Tibial nerve (tissue), 4 donors: ENCODE results near the gene PLEKHJ1. TPM values are rescaled to one million over a fixed set of nuclear protein-coding genes. Genes with fewer than 3 reads are reported as not detected.
A peak's percentile ranks its signal among the peaks of the same experiment; 100 is the strongest.

Experiments used
- DNase-seq, 2 donors: peaks; one replicate each; pipeline ENCODE4 v3.0.0-alpha.2; 2019; ENCODE audit warnings: low spot score in 2 of 2
- H3K27ac ChIP-seq, 4 donors: fragments of 200-600 bp; sonication (generic) in 3 of 4; one replicate each; pipeline ENCODE4 v1.5.1; 2017 to 2019; ENCODE audit warnings: mild to moderate bottlenecking in 1 of 4
- H3K27me3 ChIP-seq, 2 donors: fragments of 200-600 bp; sonication (generic) in 1 of 2; one replicate each; pipeline versions ENCODE4 v1.5.1 to v1.6.0; 2017 to 2019
- H3K36me3 ChIP-seq, 3 donors: fragments of 200-600 bp; sonication (generic); one replicate each; pipeline ENCODE4 v1.5.1; 2018 to 2019
- H3K4me1 ChIP-seq, 4 donors: fragments of 200-600 bp; sonication (generic) in 3 of 4; one replicate each; pipeline ENCODE4 v1.5.1; 2017 to 2019
- H3K4me3 ChIP-seq, 4 donors: fragments of 200-600 bp; sonication (generic) in 3 of 4; one replicate each; pipeline ENCODE4 v1.5.1; 2017 to 2019; ENCODE audit warnings: mild to moderate bottlenecking in 1 of 4, moderate library complexity in 1 of 4
- H3K9me3 ChIP-seq, 4 donors: fragments of 200-600 bp; sonication (generic) in 3 of 4; one replicate each; pipeline ENCODE4 v1.5.1; 2017 to 2019
- EP300 ChIP-seq, 2 donors: sonication (generic); formaldehyde crosslinking; IDR thresholded peaks; one replicate each; pipeline ENCODE4 v1.6.1; 2017; ENCODE audit warnings: antibody characterized with exemption in 2 of 2, mild to moderate bottlenecking in 1 of 2
- POLR2A ChIP-seq, 2 donors: fragments of 450-650 bp; IDR thresholded peaks; one replicate each; pipeline ENCODE4 v1.6.1; 2017; ENCODE audit warnings: antibody characterized with exemption in 2 of 2, mild to moderate bottlenecking in 2 of 2, moderate library complexity in 2 of 2
- WGBS, 2 donors: methylation state at CpG; one replicate each; pipeline ENCODE4 v1.1.5; 2018; 5-methylcytosine and 5-hydroxymethylcytosine counted together
- total RNA-seq, 4 donors: library from RNA; depleted of rRNA; stranded (reverse); fragments of >200 nt; gene quantifications; one replicate each; pipeline ENCODE4 v1.1.0, GENCODE V29; 2016
- TF ChIP-seq, protein P1 (sequence below), 5 experiments: fragments of 200-600 bp in 3 of 5; fragments of 450-650 bp in 2 of 5; sonication (generic) in 3 of 5; IDR thresholded peaks; one replicate each; pipeline ENCODE4 v1.5.1; 2016 to 2019; ENCODE audit warnings: antibody characterized with exemption in 5 of 5, mild to moderate bottlenecking in 3 of 5, moderate library complexity in 2 of 5

The PLEKHJ1 gene
- total RNA-seq, 4 donors from 2014 or later = 37.3 to 67.5 (median 51.2) TPM

DNA sequence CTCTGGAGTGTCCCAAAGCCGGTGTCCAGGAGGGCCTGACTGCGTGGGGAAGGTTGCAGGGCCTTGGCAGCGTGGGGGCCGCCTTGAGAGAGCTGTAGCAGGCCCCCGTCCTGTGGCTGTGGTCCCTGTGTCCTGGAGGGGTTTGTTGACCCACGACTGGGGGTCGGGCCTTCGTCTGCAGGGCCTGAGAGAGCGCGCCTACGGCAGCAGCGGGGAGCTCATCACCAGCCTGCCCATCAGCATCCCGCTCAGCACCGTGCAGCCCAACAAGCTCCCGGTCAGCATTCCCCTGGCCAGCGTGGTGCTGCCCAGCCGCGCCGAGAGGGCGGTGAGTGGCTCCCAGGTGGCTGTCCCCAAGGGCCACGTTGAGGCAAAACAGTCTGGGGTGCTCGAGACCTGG, 18.5 kb downstream of the PLEKHJ1 start:
- TF ChIP-seq, protein P1, sequence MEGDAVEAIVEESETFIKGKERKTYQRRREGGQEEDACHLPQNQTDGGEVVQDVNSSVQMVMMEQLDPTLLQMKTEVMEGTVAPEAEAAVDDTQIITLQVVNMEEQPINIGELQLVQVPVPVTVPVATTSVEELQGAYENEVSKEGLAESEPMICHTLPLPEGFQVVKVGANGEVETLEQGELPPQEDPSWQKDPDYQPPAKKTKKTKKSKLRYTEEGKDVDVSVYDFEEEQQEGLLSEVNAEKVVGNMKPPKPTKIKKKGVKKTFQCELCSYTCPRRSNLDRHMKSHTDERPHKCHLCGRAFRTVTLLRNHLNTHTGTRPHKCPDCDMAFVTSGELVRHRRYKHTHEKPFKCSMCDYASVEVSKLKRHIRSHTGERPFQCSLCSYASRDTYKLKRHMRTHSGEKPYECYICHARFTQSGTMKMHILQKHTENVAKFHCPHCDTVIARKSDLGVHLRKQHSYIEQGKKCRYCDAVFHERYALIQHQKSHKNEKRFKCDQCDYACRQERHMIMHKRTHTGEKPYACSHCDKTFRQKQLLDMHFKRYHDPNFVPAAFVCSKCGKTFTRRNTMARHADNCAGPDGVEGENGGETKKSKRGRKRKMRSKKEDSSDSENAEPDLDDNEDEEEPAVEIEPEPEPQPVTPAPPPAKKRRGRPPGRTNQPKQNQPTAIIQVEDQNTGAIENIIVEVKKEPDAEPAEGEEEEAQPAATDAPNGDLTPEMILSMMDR (IDR thresholded peaks at IDR 0.05) = no peak
- TF ChIP-seq EP300 (IDR thresholded peaks at IDR 0.05) (no peak), POLR2A (IDR thresholded peaks at IDR 0.05) (no peak)
- Histone ChIP-seq H3K4me1 (peaks cover 0 to 28% (median 19%) of the 10 kb centered on the region in 4 donors), H3K36me3 (peaks cover 6 to 88% (median 12%) of the 10 kb centered on the region in 3 donors), H3K9me3 (no peaks in the 10 kb centered on the region), H3K27me3 (no peaks in the 10 kb centered on the region), H3K27ac (no peak overlapping the region), H3K4me3 (no peak overlapping the region)
- 95 to 97% methylated on average over 15 to 21 of the region's 22 CpGs for WGBS, 2 donors
- DNase-seq = no peak

DNA sequence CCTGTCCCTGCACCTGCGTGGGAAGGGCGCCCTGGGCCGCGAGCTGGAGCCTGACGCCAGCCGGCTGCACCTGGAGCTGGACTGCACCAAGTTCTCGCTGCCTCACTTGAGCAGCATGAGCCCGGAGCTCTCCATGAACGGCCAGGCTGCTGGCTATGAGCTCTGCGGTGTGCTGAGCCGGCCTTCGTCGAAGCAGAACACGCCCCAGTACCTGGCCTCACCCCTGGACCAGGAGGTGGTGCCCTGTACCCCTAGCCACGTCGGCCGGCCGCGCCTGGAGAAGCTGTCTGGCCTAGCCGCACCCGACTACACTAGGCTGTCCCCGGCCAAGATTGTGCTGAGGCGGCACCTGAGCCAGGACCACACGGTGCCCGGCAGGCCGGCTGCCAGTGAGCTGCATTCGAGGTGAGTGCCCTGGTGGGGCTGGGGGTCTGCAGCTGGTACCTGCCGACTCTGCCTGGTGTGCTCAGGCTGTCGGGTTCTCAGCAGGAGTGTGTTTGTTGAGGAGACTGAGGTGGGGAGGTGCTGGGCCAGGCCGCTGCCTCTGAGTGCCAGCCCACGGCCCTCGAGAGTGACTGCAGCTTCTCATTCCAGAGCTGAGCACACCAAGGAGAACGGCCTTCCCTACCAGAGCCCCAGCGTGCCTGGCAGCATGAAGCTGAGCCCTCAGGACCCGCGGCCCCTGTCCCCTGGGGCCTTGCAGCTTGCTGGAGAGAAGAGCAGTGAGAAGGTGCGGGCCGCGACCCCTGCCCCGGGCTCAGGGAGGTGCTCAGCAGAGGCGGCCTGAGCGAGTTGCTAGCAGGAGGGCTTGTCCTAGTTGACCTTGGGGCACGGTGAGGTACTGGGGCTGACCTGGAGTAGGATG, 19.5 kb downstream of the PLEKHJ1 start:
- Histone ChIP-seq H3K4me1 (peaks cover 0 to 21% (median 14%) of the 10 kb centered on the region in 4 donors), H3K4me3 (no peak overlapping the region), H3K27ac (no peak overlapping the region), H3K27me3 (no peaks in the 10 kb centered on the region), H3K9me3 (no peaks in the 10 kb centered on the region), H3K36me3 (peaks cover 6 to 89% (median 12%) of the 10 kb centered on the region in 3 donors)
- TF ChIP-seq, protein P1 (IDR thresholded peaks at IDR 0.05) = no peak
- TF ChIP-seq POLR2A (IDR thresholded peaks at IDR 0.05) (no peak), EP300 (IDR thresholded peaks at IDR 0.05) (no peak)
- WGBS, 2 donors = 91 to 94% methylated on average over 21 to 26 of the region's 43 CpGs
- no peak for DNase-seq

DNA sequence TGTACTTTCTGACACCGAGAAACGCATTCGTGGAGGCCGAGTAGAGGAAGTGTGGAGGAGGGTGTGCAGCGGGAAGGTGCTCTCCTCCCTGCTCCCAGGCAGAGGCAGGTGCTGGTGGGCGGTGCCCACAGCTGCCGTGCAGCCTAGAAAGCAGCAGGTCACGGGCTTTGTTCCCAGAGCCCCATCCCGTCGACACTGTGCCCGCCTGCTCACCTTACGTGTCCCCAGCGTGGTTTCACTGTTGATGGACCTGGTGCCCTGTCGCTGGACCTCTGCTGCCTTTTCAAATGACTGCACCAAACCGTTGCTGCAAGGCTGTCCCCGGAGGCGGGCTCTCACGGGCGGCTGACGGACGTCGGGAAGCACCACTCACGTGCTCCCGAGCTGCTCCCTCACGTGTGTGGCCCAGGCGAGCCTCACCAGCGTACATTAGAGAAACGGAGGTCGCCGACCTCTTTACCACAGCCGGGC, 20.8 kb downstream of the PLEKHJ1 start:
- Histone ChIP-seq H3K27me3 (no peaks in the 10 kb centered on the region), H3K4me1 (peaks cover 0 to 8% (median 2%) of the 10 kb centered on the region in 4 donors), H3K36me3 (peaks cover 6 to 99% (median 25%) of the 10 kb centered on the region in 3 donors), H3K4me3 (no peak overlapping the region), H3K9me3 (no peaks in the 10 kb centered on the region), H3K27ac (no peak overlapping the region)
- DNase-seq = no peak
- 66 to 80% methylated on average over 31 of the region's 31 CpGs for WGBS, 2 donors
- TF ChIP-seq POLR2A (IDR thresholded peaks at IDR 0.05) (no peak), EP300 (IDR thresholded peaks at IDR 0.05) (no peak)
- TF ChIP-seq, protein P1 (IDR thresholded peaks at IDR 0.05) = no peak

DNA sequence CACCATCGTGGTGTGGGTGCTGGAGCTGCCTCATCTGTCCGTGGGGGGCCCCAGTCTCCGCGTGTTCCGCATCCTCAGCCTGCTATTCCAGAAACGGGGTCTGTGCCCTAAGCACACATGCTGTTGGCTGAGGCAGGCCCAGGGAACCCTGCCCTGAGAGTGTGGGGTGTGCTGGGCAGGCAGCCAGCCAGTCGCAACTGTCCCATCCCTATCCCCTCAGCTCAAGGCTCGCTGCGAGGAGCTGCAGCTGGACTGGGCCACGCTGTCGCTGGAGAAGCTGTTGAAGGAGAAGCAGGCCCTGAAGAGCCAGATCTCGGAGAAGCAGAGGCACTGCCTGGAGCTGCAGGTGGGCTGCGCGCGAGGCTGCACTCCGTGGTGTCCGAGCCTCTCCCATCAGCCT, 21.9 kb downstream of the PLEKHJ1 start:
- DNase-seq = no peak
- no peaks in the 10 kb centered on the region for H3K4me1 ChIP-seq
- no peak for TF ChIP-seq EP300 (IDR thresholded peaks at IDR 0.05)
- no peak overlapping the region for H3K27ac ChIP-seq
- no peak overlapping the region for H3K4me3 ChIP-seq
- H3K36me3 ChIP-seq = peaks cover 6 to 99% (median 25%) of the 10 kb centered on the region in 3 donors
- no peaks in the 10 kb centered on the region for H3K27me3 ChIP-seq
- 92 to 93% methylated on average over 17 of the region's 17 CpGs for WGBS, 2 donors
- no peaks in the 10 kb centered on the region for H3K9me3 ChIP-seq

DNA sequence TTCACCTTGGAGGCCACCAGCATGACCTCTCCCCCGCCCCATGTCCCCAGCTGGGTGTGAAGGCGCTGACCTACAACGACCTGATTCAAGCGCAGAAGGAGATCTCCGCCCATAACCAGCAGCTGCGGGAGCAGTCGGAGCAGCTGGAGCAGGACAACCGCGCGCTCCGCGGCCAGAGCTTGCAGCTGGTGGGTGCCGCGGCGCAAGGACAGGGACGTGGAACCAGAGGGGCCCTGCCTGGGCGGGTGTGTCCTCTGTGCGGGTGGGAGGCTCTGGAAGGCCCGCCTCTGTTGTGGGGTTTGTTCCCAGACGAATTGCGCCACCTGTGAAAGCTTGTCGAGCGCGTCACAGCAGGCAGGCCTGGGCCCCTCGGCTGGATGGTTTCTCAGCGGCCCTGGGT, 22.3 kb downstream of the PLEKHJ1 start:
- Histone ChIP-seq H3K36me3 (peaks cover 6 to 98% (median 25%) of the 10 kb centered on the region in 3 donors), H3K27me3 (no peaks in the 10 kb centered on the region), H3K4me1 (peaks cover 0 to 3% (median under 1%) of the 10 kb centered on the region in 4 donors), H3K27ac (peak overlapping the region in 1 of 4 donors; percentile 59), H3K9me3 (no peaks in the 10 kb centered on the region), H3K4me3 (no peak overlapping the region)
- WGBS, 2 donors = 68 to 93% methylated on average over 12 to 18 of the region's 26 CpGs
- TF ChIP-seq, protein P1 (IDR thresholded peaks at IDR 0.05) = no peak
- TF ChIP-seq EP300 (IDR thresholded peaks at IDR 0.05) = no peak
- TF ChIP-seq POLR2A (IDR thresholded peaks at IDR 0.05) = no peak
- DNase-seq = no peak
